Amniotic stem cell (primary cell): ENCODE data around the gene SPTBN1.
"Not testable (repeated sequence)": the region's sequence is repeated elsewhere in the genome, so short reads cannot be mapped to it uniquely, and the experiment has no call there.

ENCODE experiments used
- DNase-seq: peaks from one replicate; lab custom pipeline; 2025; lab: John Stamatoyannopoulos, UW

SPTBN1 gene

DNA sequence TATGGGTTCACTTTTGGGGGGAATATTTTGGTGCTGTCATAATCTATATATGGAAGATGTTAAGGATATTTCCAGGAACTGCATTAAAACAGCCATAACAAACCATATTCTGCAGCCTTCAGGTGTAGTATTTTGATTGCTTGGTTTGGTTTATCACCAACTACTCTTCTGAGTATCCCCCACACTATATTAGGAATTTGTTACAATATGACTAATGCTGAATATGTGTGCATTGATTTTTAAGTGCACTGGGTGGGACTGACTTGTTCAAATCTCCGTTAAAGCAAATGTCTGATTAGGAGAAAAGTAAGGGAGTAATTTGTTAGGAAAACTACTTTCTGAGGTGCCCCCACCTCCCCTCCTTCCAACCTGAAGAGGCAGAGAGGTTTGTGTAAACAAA is 47.7 kb downstream of the SPTBN1 start:
- no peak for DNase-seq

GRCh38 chr2:54504866-54505265 is 48.7 kb downstream of the SPTBN1 start:
- no peak for DNase-seq

DNA sequence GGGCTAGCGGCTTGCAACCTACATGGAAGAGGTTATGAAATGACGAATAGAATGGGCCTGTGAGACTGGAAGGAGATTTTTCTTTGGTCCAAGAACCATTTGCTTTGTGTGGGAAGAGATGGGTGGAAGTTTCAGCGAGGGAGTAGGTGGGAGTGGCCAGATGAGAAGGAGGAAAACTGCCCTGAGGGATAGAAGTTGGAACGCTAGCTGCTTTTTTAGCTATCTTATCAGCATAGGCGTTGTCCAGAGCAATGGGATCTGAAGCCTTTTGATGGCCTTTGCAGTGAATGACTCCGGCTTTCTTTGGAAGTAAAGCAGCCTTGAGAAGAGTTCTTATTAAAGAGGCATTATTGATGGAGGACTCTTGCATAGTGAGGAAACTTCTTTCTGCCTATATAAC is 52.4 kb downstream of the SPTBN1 start:
- no peak for DNase-seq

DNA sequence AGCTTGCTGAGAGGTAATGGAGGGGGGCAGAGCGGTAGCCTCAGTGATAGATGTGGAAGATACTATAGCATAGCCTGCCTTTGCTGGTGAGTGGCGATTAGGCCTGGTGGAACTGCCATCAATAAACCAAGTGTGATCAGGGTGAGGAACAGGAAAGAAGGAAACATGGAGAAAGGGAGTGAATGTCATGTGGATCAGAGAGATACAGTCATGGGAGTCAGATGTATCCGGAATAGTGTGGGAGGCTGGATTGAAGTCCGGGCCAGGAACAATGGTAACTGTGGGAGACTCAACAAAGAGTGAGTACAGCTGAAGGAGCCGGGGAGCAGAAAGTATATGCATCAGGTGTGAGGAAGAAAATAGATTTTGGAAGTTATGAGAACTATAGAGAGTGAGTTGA is 52.9 kb downstream of the SPTBN1 start:
- DNase-seq = not testable (repeated sequence)

- no peak for DNase-seq
Measured at GRCh38 chr2:54510916-54511315, 54.8 kb downstream of the SPTBN1 start.

DNA sequence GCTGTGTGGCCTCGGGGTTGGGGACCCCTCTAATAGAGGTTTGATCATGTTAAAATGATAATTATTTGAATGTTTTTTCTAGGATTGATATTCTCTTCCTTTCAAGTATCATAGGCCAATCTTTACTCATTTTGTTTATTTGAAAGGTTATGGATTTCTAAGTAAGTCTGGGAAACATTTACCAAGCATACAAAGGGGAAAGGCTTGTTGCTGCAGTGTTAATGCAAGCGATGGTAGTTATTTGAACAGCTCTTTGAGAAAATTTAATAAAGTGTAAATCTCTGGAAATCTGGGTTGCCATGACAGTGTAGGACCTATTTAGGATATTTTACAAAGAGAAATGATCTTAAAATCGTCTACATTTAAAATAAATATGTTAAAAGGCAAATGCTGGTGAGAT is 56.1 kb downstream of the SPTBN1 start:
- DNase-seq = no peak

GRCh38 chr2:54512663-54513362 is 56.7 kb downstream of the SPTBN1 start:
- no peak for DNase-seq

DNA sequence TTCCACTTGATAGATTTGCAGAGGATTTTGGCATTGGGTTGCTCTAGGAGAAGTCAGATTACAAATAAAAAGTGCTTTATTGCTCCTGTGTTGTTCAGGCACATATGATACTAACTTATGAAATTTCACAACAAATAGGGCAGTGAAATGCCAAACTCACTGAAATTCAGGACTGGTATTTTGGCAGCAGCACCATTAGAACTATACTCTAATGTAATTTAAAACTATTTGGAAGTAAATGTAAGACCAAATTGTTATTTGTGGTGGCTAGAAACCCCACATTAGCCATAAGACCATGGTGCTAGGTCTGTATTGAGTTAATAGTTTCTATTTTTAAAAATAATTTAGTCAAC is 57.2 kb downstream of the SPTBN1 start:
- DNase-seq = no peak

GRCh38 chr2:54514822-54515569 is 58.9 kb downstream of the SPTBN1 start:
- no peak for DNase-seq

DNA sequence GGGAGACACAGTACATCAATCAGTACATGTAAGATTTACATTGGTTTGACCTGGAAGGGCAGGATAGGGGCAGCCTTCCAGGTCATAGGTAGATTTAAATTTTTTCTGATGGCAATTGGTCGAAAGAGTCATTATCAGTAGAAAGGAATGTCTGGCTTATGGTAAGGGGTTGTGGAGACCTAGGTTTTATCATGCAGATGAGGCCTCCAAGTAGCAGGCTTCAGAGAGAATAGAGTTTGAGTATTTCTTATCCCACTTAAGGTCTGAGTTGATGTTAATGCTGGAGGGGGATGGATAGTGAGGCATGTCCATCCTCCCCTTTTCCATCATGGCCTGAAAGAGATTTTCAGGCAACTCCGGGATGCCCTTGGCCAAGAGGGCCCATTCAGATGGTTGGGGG is 60.7 kb downstream of the SPTBN1 start:
- DNase-seq = no peak

DNA sequence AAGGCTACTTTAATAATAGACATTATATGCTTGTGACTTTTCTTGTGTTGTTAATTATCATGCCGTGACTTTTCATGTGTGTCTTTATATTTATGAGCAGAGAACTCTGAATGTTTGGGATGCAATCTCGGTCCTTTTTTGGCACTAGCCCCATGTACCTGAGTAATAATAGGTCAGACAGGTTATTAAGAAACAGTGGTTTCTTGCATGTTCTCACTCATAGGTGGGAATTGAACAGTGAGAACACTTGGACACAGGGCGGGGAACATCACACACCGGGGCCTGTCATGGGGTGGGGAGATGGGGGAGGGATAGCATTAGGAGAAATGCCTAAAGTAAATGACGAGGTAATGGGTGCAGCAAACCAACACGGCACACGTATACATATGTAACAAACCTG is 61.9 kb downstream of the SPTBN1 start:
- DNase-seq = not testable (repeated sequence)

DNA sequence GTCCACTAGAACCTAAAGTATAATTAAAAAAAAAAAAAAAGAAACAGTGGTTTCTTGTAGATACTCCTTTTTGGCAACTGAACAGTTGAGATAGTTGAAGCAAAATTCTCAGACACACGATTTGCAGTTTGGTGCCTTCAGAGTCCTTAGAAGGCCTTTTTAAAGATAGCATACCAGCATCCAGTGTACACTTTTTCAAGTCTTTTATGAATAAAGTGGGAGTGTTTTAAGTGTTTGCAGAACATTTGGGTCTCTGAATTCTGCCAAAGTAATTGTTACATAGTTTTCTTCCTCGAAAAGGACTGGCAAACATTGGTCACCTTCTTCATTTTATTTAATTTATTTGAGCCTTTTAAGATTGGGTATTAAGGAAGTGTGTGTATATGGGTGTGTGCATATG is 62.3 kb downstream of the SPTBN1 start:
- DNase-seq = no peak

DNA sequence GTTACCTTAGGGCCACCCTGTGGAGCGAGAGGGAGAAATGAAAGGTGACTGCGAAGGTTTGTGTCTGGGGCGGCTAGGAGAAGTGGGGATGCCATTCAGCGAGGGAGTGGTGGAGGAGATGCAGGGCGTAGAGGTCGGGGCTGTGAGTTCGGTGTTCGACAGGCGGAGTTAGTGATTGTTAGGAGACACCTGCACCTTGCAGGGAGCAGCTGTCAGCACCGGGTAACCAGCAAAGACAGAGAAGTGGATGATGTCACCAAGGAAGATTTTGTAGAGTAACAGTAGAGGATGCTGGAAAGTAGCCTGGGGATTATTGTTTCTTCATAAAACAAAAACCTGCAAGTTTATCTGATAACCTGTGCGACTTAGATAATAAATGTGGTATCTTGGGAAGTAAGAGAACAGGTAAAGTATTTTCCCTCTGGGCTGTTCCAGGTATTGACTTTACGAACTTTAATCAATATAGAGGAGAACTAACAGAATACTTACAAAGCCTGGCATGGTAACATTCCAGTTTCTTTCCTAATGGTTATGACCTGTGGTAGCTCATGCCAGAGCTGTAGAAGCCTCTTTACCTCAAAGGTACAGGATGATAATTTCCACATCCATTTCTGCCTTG is 63.8 kb downstream of the SPTBN1 start:
- no peak for DNase-seq

DNA sequence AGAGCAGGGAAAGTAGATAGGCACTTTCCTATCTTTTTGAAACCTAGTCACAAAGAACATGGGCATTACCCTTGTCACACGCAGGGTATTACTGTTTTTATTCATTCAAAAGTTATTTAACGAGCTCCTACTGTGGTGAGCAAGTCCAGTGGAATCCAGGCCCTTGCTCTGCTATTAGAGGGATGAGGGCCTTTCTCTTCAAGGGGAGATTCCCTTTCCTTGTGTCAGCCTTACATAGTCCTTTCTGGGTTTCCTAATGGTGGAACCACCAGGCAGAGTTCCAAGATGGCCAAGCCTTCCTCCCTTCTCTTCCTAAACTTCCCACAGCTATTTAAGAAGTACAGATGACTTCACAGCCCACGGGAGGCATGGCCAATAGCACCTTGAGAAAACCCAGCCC is 64.6 kb downstream of the SPTBN1 start:
- DNase-seq = peak; percentile 61

DNA sequence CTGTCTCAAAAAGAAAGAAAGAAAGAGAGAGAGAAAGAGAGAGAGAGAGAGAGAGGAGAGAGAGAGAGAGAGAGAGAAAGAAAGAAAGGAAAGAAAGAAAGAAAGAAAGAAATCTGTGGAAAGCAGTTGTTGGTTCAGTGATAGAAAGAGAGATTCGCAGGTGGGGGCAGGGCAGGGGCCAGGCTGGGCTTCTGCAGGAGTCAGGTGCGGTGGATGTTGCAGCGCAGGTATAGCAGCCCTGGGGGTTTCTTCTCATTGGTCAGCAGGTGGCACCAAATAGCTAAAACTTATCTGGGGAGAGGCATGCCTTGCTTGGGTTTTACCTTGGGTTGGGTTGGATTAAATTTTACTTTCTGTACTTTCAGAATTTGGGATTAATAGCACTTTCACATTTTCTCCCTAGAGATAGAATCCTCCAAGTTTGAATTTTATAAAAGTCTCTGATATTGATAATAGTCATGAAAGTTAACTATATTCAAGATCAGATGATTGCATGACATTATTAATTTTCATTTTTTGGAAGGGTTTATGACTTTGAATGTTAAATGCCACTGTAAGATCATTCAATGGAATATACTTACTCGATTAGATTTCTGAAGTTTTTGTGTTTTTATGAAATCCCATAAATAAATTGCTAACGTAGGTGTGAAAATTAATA is 66.6 kb downstream of the SPTBN1 start:
- peak; percentile 2 for DNase-seq

DNA sequence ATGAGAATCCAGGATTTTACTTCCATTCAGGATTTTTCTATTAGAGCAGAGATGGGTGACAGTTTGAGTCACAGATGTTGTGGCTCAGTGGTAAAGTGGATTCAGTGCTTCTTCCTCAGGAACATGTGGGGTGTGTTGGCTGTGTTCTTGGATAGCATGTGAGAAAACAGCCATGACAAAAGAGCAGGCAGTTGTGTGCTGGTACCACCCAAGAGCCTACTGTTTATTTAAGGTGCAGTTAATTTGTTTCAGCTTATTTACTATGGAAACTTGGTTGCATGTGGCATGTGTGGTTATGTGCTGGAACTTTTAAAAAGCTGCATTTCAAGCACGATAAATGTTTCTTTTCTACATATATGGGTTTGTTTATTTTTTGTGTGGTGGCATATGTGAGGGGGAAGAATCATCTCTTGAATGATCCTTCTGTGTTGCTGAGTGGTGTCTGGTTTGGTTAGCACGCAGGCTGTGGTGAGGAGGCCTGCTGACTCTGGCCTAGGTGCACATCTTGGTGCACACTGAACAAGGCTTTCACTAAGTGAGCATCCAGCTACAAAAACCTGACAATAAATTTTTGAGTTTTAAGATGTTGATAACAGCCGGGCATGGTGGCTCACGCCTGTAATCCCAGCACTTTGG is 67.3 kb downstream of the SPTBN1 start:
- no peak for DNase-seq

- DNase-seq = no peak
Measured at GRCh38 chr2:54524226-54524991, 68.3 kb downstream of the SPTBN1 start.

DNA sequence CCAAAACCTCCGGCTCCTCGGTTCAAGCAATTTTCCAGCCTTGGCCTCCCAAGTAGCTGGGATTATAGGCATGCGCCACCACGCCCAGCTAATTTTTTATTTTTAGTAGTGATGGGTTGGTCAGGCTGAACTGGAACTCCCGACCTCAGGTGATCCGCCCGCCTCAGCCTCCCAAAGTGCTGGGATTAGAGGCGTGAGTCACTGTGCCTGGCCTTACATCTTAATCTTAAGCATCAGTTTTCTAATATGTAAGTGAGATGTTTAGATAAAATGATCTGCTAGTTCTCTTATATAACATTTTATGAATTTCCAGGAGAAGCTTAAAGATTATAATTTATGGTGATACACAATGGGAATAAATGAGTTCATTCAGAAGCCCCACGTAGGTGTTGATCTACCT is 69.2 kb downstream of the SPTBN1 start:
- DNase-seq = no peak

DNA sequence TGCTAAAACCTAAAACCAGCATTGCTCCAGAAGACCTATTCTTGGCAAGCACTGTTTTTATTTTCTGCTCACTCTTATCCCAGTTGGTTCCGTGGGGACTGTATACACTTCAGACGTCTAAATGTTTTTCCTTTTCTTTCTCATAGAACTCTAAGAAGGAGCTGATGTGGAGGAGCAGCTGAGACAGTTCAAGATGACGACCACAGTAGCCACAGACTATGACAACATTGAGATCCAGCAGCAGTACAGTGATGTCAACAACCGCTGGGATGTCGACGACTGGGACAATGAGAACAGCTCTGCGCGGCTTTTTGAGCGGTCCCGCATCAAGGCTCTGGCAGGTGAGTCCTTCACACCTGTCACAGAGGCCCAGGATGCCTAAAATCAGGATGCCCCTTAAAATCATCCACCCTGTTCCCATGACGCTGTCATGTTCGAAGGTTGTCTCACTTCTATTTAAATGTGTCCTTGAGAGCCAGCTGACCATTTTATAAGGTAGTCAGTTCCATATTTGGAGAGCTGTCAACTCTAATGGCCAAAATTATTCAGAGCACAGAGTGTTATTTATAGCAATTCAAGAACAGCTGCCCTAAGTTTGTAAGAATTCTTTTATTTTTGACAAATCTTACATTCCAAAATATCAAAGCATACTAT is 70.2 kb downstream of the SPTBN1 start:
- DNase-seq = no peak

DNA sequence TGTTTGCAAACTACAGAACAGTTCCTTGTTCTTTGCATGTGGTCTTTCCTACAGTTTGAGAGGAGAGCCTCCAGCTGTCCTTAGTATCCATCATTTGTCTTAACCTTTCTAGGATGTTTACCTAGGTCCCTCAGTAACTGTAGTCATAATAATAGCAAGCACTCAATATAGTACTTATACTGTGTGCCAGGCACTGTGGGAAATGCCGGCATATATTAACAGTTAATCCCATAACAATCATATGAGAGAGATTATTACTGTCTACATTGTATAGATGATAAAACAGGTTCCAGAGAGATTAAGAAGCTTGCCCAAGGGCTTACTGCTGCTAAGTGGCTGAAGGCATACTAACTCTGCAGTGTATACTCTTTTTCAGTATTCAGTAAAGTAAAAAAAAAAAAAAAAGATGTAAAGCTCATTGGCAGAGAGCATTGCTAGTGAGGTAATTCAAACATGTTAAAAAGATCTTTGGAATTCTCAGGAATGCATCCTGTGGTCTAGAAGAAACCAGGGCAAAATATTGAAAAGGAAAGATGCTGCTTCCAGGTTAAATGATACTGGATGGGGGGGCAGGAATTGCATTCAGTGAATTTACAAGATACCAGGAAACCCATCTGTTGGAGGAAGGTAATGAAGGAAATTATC is 72.3 kb downstream of the SPTBN1 start:
- DNase-seq = no peak

DNA sequence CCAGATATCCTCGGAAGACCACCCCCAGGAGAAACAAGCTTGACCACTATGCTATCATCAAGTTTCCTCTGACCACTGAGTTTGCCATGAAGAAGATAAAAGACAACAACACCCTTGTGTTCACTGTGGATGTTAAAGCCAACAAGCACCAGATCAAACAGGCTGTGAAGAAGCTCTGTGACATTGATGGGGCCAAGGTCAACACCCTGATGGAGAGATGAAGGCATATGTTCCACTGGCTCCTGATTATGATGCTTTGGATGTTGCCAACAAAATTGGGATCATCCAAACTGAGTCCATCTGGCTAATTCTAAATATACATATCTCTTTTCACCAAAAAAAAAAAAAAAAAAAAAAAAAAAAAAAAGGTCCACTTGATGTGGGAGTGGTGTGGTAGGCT is 73.4 kb downstream of the SPTBN1 start:
- not testable (repeated sequence) for DNase-seq
